ENCODE measurements around the gene PEMT.

PEMT gene

GRCh38 chr17:17542906-17543635 is 48.4 kb downstream of the PEMT start:
- no peak overlapping the region for H3K4me3 ChIP-seq (replicated peaks; ENCODE audit: insufficient read depth, low read length)
- TF ChIP-seq GABPA (IDR thresholded peaks at IDR 0.05; ENCODE audit: low read depth) (no peak), SPI1 (IDR thresholded peaks at IDR 0.05; ENCODE audit: borderline replicate concordance, low read depth) (no peak), REST (IDR thresholded peaks at IDR 0.05; ENCODE audit: insufficient replicate concordance, low read depth) (no peak), POLR2AphosphoS5 (IDR thresholded peaks at IDR 0.05; ENCODE audit: low read depth) (no peak), CTCF (IDR thresholded peaks at IDR 0.05; ENCODE audit: insufficient read depth, low read length) (no peak)
- H3K27ac ChIP-seq (replicated peaks), result no peak overlapping the region
- no peak for DNase-seq (ENCODE audit: low read depth in 1 of 2, low spot score in 1 of 2)
- no peaks in the 10 kb centered on the region for H3K27me3 ChIP-seq (ENCODE audit: insufficient read depth, poor library complexity, severe bottlenecking)

GRCh38 chr17:17541640-17542001 is 49.9 kb downstream of the PEMT start:
- no peak for DNase-seq (ENCODE audit: low read depth in 1 of 2, low spot score in 1 of 2)
- Histone ChIP-seq H3K4me3 (replicated peaks; ENCODE audit: insufficient read depth, low read length) (no peak overlapping the region), H3K27me3 (ENCODE audit: insufficient read depth, poor library complexity, severe bottlenecking) (no peaks in the 10 kb centered on the region), H3K27ac (replicated peaks) (no peak overlapping the region)
- TF ChIP-seq POLR2AphosphoS5 (IDR thresholded peaks at IDR 0.05; ENCODE audit: low read depth), result no peak
- TF ChIP-seq GABPA (IDR thresholded peaks at IDR 0.05; ENCODE audit: low read depth), result no peak

GRCh38 chr17:17540935-17541639 is 50.4 kb downstream of the PEMT start:
- H3K4me3 ChIP-seq (replicated peaks; ENCODE audit: insufficient read depth, low read length), result no peak overlapping the region
- DNase-seq (ENCODE audit: low read depth in 1 of 2, low spot score in 1 of 2), result no peak
- H3K27ac ChIP-seq (replicated peaks), result no peak overlapping the region
- no peak for TF ChIP-seq REST (IDR thresholded peaks at IDR 0.05; ENCODE audit: insufficient replicate concordance, low read depth)
- no peak for TF ChIP-seq POLR2AphosphoS5 (IDR thresholded peaks at IDR 0.05; ENCODE audit: low read depth)
- TF ChIP-seq CTCF (IDR thresholded peaks at IDR 0.05; ENCODE audit: insufficient read depth, low read length), result no peak
- no peak for TF ChIP-seq GABPA (IDR thresholded peaks at IDR 0.05; ENCODE audit: low read depth)
- no peak for TF ChIP-seq SPI1 (IDR thresholded peaks at IDR 0.05; ENCODE audit: borderline replicate concordance, low read depth)
- H3K27me3 ChIP-seq (ENCODE audit: insufficient read depth, poor library complexity, severe bottlenecking), result no peaks in the 10 kb centered on the region

- no peak overlapping the region for H3K27ac ChIP-seq (replicated peaks)
- no peaks in the 10 kb centered on the region for H3K27me3 ChIP-seq (ENCODE audit: insufficient read depth, poor library complexity, severe bottlenecking)
These were observed 51.1 kb downstream of the PEMT start for GRCh38 chr17:17540278-17540906.

More at GRCh38 chr17:17540278-17540906, 51.1 kb downstream of the PEMT start:
- H3K4me3 ChIP-seq (replicated peaks; ENCODE audit: insufficient read depth, low read length), result no peak overlapping the region
- TF ChIP-seq GABPA (IDR thresholded peaks at IDR 0.05; ENCODE audit: low read depth), result no peak
- no peak for TF ChIP-seq REST (IDR thresholded peaks at IDR 0.05; ENCODE audit: insufficient replicate concordance, low read depth)
- no peak for TF ChIP-seq POLR2AphosphoS5 (IDR thresholded peaks at IDR 0.05; ENCODE audit: low read depth)
- no peak for DNase-seq (ENCODE audit: low read depth in 1 of 2, low spot score in 1 of 2)
